AG08396 (cell line): ENCODE measurements around the gene TP53I11.

Experiments
- DNase-seq: peaks from one replicate; pipeline ENCODE4 v3.0.0; 2012; ENCODE audit warnings: low spot score, mixed read lengths

TP53I11 gene

GRCh38 chr11:44978961-44979331 is 28.3 kb upstream of the TP53I11 start:
- no peak for DNase-seq

GRCh38 chr11:44978274-44978960 is 27.7 kb upstream of the TP53I11 start:
- no peak for DNase-seq

GRCh38 chr11:44977493-44977984 is 26.9 kb upstream of the TP53I11 start:
- DNase-seq = no peak

GRCh38 chr11:44976576-44976975 is 25.9 kb upstream of the TP53I11 start:
- no peak for DNase-seq

GRCh38 chr11:44974402-44975000 is 23.8 kb upstream of the TP53I11 start:
- DNase-seq = no peak

- no peak for DNase-seq
These were observed 23.1 kb upstream of the TP53I11 start for GRCh38 chr11:44973632-44974401.

- DNase-seq = no peak
These were observed 22.2 kb upstream of the TP53I11 start for GRCh38 chr11:44972746-44973435.

GRCh38 chr11:44971185-44971584 is 20.5 kb upstream of the TP53I11 start:
- DNase-seq = no peak

GRCh38 chr11:44970293-44970692 is 19.6 kb upstream of the TP53I11 start:
- no peak for DNase-seq

- no peak for DNase-seq
These were observed 19.1 kb upstream of the TP53I11 start for GRCh38 chr11:44969651-44970252.

- no peak for DNase-seq
These were observed 17.8 kb upstream of the TP53I11 start for GRCh38 chr11:44968510-44968909.

GRCh38 chr11:44967930-44968496 is 17.3 kb upstream of the TP53I11 start:
- no peak for DNase-seq

GRCh38 chr11:44966694-44967093 is 16.0 kb upstream of the TP53I11 start:
- no peak for DNase-seq

- no peak for DNase-seq
These were observed 14.0 kb upstream of the TP53I11 start for GRCh38 chr11:44964526-44965209.

GRCh38 chr11:44963948-44964347 is 13.3 kb upstream of the TP53I11 start:
- DNase-seq = no peak

GRCh38 chr11:44963136-44963535 is 12.5 kb upstream of the TP53I11 start:
- no peak for DNase-seq

- DNase-seq = no peak
These were observed 11.8 kb upstream of the TP53I11 start for GRCh38 chr11:44962464-44962863.

- DNase-seq = no peak
These were observed 9.6 kb upstream of the TP53I11 start for GRCh38 chr11:44960200-44960845.

- DNase-seq = no peak
These were observed 8.4 kb upstream of the TP53I11 start for GRCh38 chr11:44959064-44959463.

GRCh38 chr11:44957776-44958564 is 7.3 kb upstream of the TP53I11 start:
- no peak for DNase-seq
